ENCODE data around the gene PCCA.
A peak's percentile ranks its signal among the peaks of the same experiment; 100 is the strongest.

PCCA gene

DNA sequence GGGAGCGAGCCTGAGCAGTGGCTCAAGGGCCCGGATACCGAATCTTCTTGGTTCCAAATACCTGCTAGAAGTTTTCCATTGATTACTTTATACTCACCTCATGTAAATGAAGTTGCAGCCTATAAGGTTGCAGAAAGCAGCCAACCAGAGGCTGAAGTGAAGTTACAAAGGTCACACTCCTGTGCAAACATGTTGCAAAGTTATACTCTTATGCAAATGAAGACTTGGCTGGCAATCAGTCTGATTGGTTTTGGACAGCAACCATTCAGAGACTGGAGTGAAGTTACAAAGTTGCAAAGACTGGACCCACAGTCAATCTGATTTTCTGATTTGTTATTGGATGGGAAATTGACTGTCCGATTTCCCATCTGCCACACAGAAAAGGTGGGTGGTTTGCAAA is 347.2 kb downstream of the PCCA start:
- in situ Hi-C loops (cut with HindIII; ENCODE audit: low pct_ligation_motif_present, low sequenced_read_pairs): no loop called here
- no peaks in the 10 kb centered on the region for H3K36me3 ChIP-seq (replicated peaks)
- no peak for DNase-seq
- no peak overlapping the region for H3K27ac ChIP-seq
- H3K4me3 ChIP-seq (ENCODE audit: low read depth, low read length): no peak overlapping the region
- H3K27me3 ChIP-seq (replicated peaks): no peaks in the 10 kb centered on the region
- no peak for TF ChIP-seq CTCF (IDR thresholded peaks at IDR 0.05; ENCODE audit: low read depth, low read length, missing control alignments)

- no peak for TF ChIP-seq CTCF (IDR thresholded peaks at IDR 0.05; ENCODE audit: low read depth, low read length, missing control alignments)
- no peaks in the 10 kb centered on the region for H3K36me3 ChIP-seq (replicated peaks)
- in situ Hi-C loops (cut with HindIII; ENCODE audit: low pct_ligation_motif_present, low sequenced_read_pairs): no loop called here
- no peaks in the 10 kb centered on the region for H3K27me3 ChIP-seq (replicated peaks)
- no peak overlapping the region for H3K27ac ChIP-seq
- no peak overlapping the region for H3K4me3 ChIP-seq (ENCODE audit: low read depth, low read length)
- DNase-seq: no peak
Measured at GRCh38 chr13:100438059-100438788, 349.3 kb downstream of the PCCA start.

DNA sequence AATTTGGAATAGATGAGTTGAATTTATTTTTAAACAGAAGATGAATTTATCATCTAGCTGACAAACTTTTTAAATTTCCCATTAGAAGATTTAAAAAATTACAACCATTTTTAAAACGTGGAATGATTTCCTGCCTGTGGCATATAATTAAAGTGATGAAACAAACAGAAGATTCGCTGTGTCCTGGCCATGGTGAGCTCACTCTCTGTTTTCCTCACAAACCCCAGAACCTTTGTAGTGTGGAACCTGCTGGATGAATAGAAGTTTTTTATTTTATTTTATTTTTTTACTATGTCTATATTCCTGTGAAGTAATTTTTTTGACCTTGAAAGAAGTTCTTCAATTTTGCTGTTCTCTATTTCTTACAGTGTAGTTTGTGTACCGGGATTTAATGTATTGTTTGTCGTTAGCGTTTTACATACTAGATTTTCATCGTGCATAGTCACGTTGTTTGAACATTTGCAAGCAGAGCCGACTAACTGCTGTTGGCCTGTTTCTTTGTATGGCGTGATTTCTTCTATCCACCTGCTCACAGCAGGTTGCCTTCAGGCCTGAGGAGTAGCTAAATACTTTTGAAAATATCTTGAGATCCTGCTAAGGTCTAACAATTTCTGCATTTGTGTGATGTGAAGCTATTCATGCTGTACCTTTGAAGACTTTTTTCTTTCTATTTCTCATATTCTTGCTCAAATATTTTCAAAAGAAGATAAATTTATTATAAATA is 350.5 kb downstream of the PCCA start:
- in situ Hi-C loops (cut with HindIII; ENCODE audit: low pct_ligation_motif_present, low sequenced_read_pairs): no loop called here
- Histone ChIP-seq H3K4me3 (ENCODE audit: low read depth, low read length) (no peak overlapping the region), H3K27ac (no peak overlapping the region), H3K27me3 (replicated peaks) (no peaks in the 10 kb centered on the region), H3K36me3 (replicated peaks) (no peaks in the 10 kb centered on the region)
- no peak for TF ChIP-seq CTCF (IDR thresholded peaks at IDR 0.05; ENCODE audit: low read depth, low read length, missing control alignments)
- DNase-seq: no peak

DNA sequence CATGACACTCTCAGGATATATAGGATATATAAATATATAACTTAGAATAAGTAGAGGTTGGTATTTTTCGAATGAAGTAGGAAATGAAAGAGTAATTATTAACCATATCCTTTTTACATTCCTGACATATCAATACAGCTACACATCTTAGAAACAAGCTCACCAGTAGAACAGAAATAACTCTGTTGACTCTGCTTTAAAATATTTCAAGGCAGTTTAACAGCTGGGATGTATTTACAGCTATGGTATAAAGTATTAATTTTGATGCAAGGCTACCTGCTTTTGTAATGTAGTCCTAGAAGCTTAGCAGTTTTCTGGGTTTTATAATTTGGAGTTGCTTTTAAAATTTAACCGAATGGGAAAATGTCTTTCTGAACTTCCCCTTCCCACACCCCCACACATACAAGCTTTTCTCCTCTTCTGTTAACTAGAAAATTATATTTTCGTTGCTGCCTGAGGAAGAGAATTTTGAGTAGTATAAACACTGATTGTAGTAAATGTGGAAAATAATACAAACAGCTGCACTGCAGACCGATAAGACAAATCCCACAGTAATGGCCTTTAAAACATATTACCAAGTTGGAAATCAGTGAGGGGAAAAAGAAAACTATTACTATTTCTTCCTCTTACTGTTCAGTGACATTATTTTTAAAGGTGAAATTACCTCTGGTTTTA is 352.0 kb downstream of the PCCA start:
- no peak for DNase-seq
- in situ Hi-C loops (cut with HindIII; ENCODE audit: low pct_ligation_motif_present, low sequenced_read_pairs): no loop called here
- H3K27me3 ChIP-seq (replicated peaks): no peaks in the 10 kb centered on the region
- H3K36me3 ChIP-seq (replicated peaks): no peaks in the 10 kb centered on the region
- TF ChIP-seq CTCF (IDR thresholded peaks at IDR 0.05; ENCODE audit: low read depth, low read length, missing control alignments): no peak
- peak overlapping the region; percentile 63 for H3K27ac ChIP-seq
- no peak overlapping the region for H3K4me3 ChIP-seq (ENCODE audit: low read depth, low read length)

DNA sequence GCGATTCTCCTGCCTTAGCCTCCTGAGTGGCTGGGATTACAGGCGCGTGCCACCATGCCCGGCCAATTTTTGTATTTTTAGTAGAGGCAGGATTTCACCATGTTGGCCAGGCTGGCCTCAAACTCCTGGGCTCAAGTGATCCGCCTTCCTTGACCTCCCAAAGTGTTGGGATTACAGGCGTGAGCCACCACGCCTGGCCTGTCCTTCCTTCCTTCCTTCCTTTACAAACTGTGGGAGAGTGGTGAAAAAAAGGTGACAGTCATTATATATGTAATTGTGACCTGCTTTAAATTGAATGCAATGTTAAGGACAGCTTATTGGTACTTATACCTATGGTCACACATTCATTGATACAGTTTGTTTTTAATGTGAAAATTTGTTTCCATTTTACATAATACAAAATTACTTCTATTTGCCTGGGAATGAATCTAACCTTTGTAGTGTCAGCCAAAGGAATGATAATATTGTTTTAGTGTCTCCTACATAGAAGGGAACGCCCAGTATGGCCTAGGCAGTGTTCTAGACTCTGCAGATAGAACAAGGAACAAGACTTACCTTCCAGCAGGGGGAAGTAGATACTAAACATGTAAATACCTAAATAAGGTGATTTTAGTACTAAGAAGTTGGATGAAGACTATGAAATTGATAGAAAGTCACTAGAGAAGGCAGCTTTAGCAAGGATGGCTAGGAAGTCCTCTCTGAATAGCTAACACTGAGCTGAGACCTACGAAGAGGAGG is 353.4 kb downstream of the PCCA start:
- no peak for TF ChIP-seq CTCF (IDR thresholded peaks at IDR 0.05; ENCODE audit: low read depth, low read length, missing control alignments)
- Histone ChIP-seq H3K4me3 (ENCODE audit: low read depth, low read length) (no peak overlapping the region), H3K27me3 (replicated peaks) (no peaks in the 10 kb centered on the region), H3K36me3 (replicated peaks) (no peaks in the 10 kb centered on the region), H3K27ac (no peak overlapping the region)
- in situ Hi-C loops (cut with HindIII; ENCODE audit: low pct_ligation_motif_present, low sequenced_read_pairs): no loop called here
- no peak for DNase-seq

Data from brain microvascular endothelial cell (primary cell).